Chondrocyte (in vitro differentiated cells): ENCODE results near the gene LAGE3. TPM values are rescaled to one million over a fixed set of nuclear protein-coding genes. Genes with fewer than 3 reads are reported as not detected.

Experiments used
- DNase-seq: peaks from one replicate; pipeline ENCODE4 v3.0.0; 2021; ENCODE audit warnings: mixed read lengths, low spot score
- H3K27ac Mint-ChIP-seq: one replicate; pipeline ENCODE4 v1.8.0; 2021; ENCODE audit warnings: mild to moderate bottlenecking, moderate library complexity, mixed read lengths; ENCODE audit not compliant: unreplicated experiment
- H3K27me3 Mint-ChIP-seq: 2 replicates; pipeline ENCODE4 v1.8.0; 2021; ENCODE audit warnings: low read depth, mixed read lengths
- H3K36me3 Mint-ChIP-seq: 2 replicates; pipeline ENCODE4 v1.8.0; 2021; ENCODE audit warnings: low read depth, mixed read lengths
- H3K4me1 Mint-ChIP-seq: 2 replicates; pipeline ENCODE4 v1.8.0; 2021; ENCODE audit warnings: low read depth, mild to moderate bottlenecking, mixed read lengths
- H3K4me3 Mint-ChIP-seq: one replicate; pipeline ENCODE4 v1.8.0; 2021; ENCODE audit warnings: mild to moderate bottlenecking, moderate library complexity, mixed read lengths; ENCODE audit not compliant: unreplicated experiment
- H3K9me3 Mint-ChIP-seq: 2 replicates; pipeline ENCODE4 v1.8.0; 2021; ENCODE audit warnings: low read depth, mixed read lengths
- CTCF ChIP-seq: fragments of 200-600 bp; sonication (generic); IDR thresholded peaks from 2 replicates; pipeline ENCODE4 v1.5.0; 2021; ENCODE audit warnings: antibody characterized with exemption, mild to moderate bottlenecking, moderate library complexity
- long read RNA-seq: library from polyadenylated mRNA; stranded (forward); transcript quantifications from one replicate; pipeline ENCODE4 v2.0.0, GENCODE V29; 2021
- total RNA-seq: library from RNA; stranded (reverse); gene quantifications from 3 replicates; pipeline ENCODE4 v1.2.1, GENCODE V29; 2021

The LAGE3 gene, protein sequence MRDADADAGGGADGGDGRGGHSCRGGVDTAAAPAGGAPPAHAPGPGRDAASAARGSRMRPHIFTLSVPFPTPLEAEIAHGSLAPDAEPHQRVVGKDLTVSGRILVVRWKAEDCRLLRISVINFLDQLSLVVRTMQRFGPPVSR
- 17.7 to 25.4 TPM (median 19.8 TPM) in 3 replicates for total RNA-seq
- long read RNA-seq, transcript LAGE3-201 (3 exons, 949 nt): major isoform, 35 of 37 reads
- long read RNA-seq, partial matches to known transcripts: 0 of 37 reads
- long read RNA-seq, other reads (novel, unspliced or antisense): 2 of 37 reads

DNA sequence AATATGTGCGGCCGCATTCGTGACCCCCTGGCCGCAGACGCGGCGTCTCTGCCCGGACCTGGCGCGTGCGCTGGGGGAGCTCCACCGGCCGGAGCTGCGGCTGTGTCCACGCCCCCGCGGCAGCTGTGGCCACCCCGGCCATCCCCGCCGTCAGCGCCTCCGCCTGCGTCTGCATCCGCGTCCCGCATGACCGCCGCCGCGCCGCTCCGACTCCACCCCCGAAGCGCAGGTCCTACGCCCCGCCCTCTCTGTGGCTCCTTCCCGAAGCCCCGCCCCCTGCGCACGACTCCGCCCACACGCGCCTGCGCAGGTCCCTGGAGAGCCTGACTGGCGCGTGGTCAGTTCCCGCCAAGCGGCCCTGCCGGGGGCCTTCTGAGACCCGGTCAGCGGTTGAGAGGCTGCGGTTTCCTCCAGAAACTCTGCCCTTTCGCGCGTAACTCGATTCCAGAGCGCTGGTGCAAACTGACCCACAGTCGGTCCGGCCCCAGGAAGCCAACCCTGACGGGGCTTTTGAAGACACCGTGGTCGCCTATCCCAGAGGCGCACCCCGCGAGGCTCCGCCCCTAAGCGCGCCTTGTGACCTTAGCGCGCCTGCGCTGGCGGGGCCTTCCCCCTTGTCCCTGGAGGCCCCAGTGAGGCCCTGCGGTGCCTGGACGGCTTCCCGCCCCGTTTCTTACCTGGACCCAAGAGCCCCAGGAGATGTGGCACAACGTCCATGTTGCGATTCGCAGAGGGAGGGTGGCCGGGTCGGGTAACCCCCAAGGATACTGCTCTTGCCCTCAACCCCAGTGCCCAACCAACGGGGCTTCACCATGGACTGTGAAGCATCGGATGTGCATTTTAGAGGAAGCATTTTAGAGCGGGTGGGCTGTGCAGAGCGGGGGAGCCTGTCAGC, at the start of gene LAGE3:
Gene LAGE3 (minus strand): TSS at position 554 of the 895 bp plus-strand sequence. CDS start 366 bp downstream, at position 188.
- peak within 1 kb of the TSS; percentile 78 for H3K4me3 Mint-ChIP-seq
- peaks cover 8% of the 10 kb centered on the region for H3K4me1 Mint-ChIP-seq
- H3K27ac Mint-ChIP-seq: peak within 1 kb of the TSS; percentile 88
- TF ChIP-seq CTCF: no peak
- peaks cover 3% of the 10 kb centered on the region for H3K36me3 Mint-ChIP-seq
- H3K9me3 Mint-ChIP-seq: peaks cover 4% of the 10 kb centered on the region
- peak; percentile 96 for DNase-seq
- no peaks in the 10 kb centered on the region for H3K27me3 Mint-ChIP-seq

DNA sequence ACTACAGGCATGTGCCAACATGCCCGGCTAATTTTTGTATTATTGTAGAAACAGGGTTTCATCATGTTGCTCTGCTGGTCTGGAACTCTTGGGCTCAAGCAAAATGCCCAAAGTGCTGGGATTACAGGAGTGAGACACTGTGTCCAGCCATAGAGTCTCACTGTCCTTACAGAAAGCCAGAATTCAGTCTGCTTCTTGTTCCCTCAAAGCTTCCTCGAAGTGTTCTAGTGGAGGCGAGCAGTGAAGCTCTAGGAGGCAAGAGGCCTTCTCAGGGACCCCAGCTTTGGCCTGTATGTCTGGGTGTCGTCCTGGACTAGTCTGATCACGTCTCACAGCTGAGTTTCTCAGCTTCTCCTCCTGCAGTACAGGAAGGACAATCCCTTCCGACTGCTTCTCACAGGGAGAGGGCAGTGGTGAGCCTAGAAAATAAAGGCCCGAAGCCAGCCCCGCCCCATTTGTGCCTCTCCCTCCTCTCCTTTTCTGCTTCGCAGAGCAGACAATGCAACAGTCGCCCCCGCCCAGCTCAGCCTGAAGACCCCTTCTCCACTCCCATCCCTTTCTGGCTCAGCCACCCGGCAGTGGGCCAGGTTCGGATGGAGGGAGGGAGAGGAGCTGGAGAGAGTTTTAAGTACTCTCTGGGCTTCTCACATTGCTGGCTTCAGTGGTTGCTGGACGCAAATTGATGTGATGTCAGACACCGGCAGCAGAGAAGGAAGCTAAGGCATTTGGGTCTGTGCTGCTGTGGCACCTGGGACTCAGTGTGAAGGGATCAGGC, 48.0 kb upstream of the LAGE3 start:
- Mint-ChIP-seq H3K36me3 (no peaks in the 10 kb centered on the region), H3K9me3 (no peaks in the 10 kb centered on the region), H3K27ac (peak overlapping the region; percentile 80), H3K4me1 (peaks cover 21% of the 10 kb centered on the region), H3K4me3 (peak overlapping the region; percentile 55), H3K27me3 (no peaks in the 10 kb centered on the region)
- TF ChIP-seq CTCF: peak; percentile 77
- no peak for DNase-seq

DNA sequence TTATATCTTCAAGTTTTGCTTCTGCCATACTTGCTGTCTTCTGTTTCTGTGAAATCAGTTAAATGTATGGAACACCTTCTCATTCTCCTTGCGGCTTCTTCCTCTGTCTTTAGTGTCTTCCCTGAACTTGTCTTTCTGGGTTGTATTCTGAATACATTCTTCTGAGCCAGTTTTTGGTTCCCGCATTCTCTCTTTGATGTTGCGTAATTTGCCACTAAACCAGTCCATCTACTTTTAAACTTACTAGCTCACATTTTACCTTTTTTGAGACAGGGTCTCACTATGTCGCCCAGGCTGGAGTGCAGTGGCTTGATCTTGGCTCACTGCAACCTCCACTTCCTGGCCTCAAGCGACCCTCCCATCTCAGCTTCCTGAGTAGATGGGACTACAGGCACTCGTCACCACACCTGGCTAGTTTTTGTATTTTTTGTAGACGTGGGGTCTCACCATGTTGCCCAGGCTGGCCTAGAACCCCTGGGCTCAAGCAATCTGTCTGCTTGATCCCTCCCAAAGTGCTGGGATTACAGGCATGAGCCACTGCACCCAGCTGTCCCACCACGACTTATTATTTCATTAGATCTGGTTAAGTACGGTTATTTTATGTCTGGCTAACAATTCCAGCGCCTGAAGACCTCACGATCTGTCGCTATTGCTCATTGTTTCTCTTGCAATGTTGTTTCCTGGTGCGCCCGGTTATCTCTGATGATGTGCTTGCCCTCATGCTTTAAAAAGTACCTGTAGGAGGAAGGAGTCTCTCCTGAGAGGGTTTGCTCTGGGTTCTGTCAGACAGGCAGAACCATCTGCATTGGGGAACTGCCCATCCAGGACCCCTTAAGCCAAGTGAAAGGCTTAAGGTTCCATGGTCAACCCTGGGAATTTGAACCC, 46.8 kb upstream of the LAGE3 start:
- no peaks in the 10 kb centered on the region for H3K9me3 Mint-ChIP-seq
- TF ChIP-seq CTCF: no peak
- no peak overlapping the region for H3K4me3 Mint-ChIP-seq
- H3K4me1 Mint-ChIP-seq: peaks cover 16% of the 10 kb centered on the region
- no peak for DNase-seq
- H3K27me3 Mint-ChIP-seq: no peaks in the 10 kb centered on the region
- H3K36me3 Mint-ChIP-seq: no peaks in the 10 kb centered on the region
- H3K27ac Mint-ChIP-seq: no peak overlapping the region

DNA sequence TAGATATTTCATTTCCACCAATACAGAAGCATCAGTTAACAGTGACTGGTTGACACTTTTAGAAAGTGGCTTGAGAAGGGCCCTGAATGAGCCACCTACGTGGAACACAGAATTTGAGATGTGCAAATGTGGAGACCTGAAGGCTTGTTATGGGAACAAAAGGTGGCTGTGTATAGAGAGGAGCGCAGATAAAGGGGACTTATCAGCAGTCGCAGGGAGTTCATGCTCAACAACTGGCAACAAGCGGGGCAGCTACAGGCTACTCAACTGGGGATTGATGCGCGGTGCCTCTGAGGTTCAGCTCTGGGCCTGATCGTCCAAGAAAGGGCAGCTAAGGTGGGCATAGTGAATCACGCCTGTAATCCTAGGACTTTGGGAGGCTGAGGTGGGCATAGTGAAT, 40.3 kb upstream of the LAGE3 start:
- Mint-ChIP-seq H3K27ac (no peak overlapping the region), H3K4me1 (peaks cover 11% of the 10 kb centered on the region), H3K27me3 (no peaks in the 10 kb centered on the region), H3K9me3 (peaks cover 2% of the 10 kb centered on the region), H3K4me3 (no peak overlapping the region), H3K36me3 (no peaks in the 10 kb centered on the region)
- DNase-seq: no peak
- no peak for TF ChIP-seq CTCF
